H7 (cell line): Measurements from ENCODE around the gene CNTN4. TPM values are rescaled to one million over a fixed set of nuclear protein-coding genes. Genes with fewer than 3 reads are reported as not detected.
"Not testable (repeated sequence)": the region's sequence is repeated elsewhere in the genome, so short reads cannot be mapped to it uniquely, and the experiment has no call there.

Experiments used
- DNase-seq: peaks from one replicate; pipeline ENCODE4 v3.0.0; 2012
- H3K27me3 ChIP-seq: 2 replicates; pipeline ENCODE4 v1.6.0; 2011; ENCODE audit warnings: mild to moderate bottlenecking, low read length; ENCODE audit not compliant: control insufficient read depth, insufficient read depth
- H3K36me3 ChIP-seq: replicated peaks from 2 replicates; pipeline ENCODE4 v1.5.1; 2011; ENCODE audit warnings: low read length; ENCODE audit not compliant: control insufficient read depth, insufficient read depth
- H3K4me3 ChIP-seq: 2 replicates; pipeline ENCODE4 v1.5.1; 2011; ENCODE audit warnings: low read depth, mild to moderate bottlenecking, control low read depth, low read length, moderate library complexity; ENCODE audit not compliant: insufficient read depth
- total RNA-seq: library from RNA; depleted of rRNA; stranded (reverse); fragments of >200 nt; shearing (Covaris generic); gene quantifications from 2 replicates; pipeline ENCODE4 v1.2.3, GENCODE V29; 2014

The CNTN4 gene
- total RNA-seq, 1 experiment from 2014 or later, result 2.3 TPM

DNA sequence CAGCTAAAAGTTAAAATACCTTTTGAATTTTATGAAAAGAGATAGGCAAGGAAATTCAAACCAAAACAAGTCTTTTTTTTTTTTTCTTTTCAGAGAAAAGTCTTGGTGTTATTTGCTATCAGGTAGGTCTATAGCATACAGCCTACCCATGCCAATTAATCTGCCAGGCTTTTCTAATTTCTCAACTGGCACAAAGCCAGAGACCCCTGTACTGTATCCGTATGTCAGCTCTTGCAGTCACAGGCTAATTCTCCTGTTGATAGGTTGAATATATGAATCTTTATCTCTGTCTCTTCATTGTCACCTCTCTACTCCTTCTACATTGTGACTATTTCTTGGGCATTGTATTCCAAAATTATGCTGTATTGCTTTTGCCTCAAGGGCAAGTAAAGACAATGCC, 878.1 kb downstream of the CNTN4 start:
- Histone ChIP-seq H3K4me3 (no peak overlapping the region), H3K27me3 (no peaks in the 10 kb centered on the region), H3K36me3 (no peaks in the 10 kb centered on the region)
- DNase-seq, result no peak

DNA sequence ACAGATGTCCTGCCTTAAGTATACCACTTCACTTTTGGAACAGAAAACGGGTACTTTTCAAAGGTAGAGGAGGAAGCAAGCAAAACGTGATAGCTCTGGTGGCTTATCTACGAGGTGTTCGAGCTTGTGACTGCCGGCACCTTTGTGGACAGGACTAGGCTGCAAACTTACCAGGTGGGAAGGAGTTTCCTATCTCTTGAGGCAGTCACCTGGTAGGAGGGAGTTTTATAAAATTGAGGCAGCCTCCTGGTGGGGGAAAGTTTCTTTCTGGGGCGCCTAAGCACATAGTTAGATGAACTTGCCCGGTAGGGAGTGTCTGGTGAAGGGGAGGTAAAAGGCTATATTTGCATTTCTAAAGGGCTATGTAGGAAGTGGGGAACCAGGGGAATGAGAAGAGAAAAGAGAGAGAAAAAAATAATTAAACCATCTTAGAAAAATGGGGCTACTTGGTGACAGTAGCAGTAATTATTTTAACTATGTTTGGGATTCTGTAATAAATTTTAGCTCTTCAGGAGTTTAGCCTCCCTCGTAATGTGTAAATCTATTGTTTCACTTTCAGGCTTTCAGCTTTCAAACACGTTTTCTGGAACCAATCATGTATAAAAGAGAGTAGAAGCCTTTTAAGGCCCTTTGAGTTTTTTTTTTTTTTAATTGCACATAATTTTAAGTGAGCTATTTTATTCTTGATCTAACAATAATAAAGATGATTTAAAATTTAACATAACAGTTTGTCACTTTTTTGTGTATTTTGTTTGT, 880.5 kb downstream of the CNTN4 start:
- no peak overlapping the region for H3K4me3 ChIP-seq
- no peaks in the 10 kb centered on the region for H3K27me3 ChIP-seq
- no peaks in the 10 kb centered on the region for H3K36me3 ChIP-seq
- peak; percentile 41 for DNase-seq

DNA sequence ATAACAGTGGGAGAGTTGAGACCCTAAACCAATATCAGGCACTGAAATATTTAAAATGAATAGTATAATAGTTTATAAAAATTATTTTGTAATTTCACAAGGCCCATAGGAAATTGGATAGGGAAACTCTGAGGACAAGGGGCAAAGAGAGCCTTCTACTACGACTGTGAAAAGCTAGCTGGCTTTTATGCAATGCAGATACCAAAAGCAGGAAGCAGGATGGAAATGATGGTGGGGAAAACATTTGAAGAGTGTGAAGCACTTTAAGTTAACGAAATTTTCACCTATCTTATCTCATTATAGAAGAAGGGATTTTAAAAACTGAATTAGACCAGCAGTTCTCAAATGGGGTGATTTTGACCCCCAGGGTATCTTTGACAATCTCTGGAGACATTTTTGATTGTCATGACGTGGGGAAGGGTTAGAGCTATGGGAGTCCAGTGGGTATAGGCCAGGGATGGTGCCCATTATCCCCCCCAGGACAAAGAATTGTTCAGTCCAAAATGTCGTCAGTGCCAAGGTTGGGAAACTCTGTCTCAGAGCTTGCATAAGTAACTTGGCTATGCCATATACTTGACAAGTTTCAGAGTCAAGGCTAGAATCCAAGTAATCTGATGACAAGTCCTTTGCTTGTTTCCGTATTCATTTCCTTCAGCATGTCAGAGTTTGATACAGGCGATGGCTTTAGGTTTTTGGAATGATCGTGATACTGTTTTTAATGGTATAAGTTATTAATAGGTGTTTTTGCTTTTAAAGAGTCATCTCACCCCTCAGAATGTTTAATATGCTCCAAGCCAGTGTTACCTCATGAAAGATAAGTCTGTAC, 885.6 kb downstream of the CNTN4 start:
- Histone ChIP-seq H3K36me3 (no peaks in the 10 kb centered on the region), H3K27me3 (no peaks in the 10 kb centered on the region), H3K4me3 (no peak overlapping the region)
- no peak for DNase-seq

GRCh38 chr3:2984831-2985220, 886.2 kb downstream of the CNTN4 start:
- Histone ChIP-seq H3K4me3 (no peak overlapping the region), H3K27me3 (no peaks in the 10 kb centered on the region), H3K36me3 (no peaks in the 10 kb centered on the region)
- DNase-seq, result no peak

DNA sequence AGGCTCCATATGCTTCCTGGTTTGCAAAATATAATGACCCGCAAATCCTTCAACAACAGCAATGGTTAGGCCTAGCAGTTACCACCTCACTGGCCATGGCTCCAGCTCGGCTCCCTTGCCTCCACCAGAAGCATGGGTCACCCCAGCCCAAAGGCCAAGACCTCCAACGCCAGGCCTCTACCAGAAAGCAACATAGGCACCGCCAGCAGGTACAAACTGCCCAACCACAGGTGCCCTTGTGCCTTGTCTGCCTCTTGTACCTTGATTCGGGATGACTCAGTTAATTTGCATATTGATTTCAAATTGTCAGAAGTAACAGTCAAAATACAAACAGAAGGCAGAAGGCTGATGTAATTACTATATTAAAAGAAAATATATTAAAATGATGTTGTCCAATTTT, 886.8 kb downstream of the CNTN4 start:
- H3K27me3 ChIP-seq, result no peaks in the 10 kb centered on the region
- H3K36me3 ChIP-seq, result no peaks in the 10 kb centered on the region
- no peak overlapping the region for H3K4me3 ChIP-seq
- no peak for DNase-seq

GRCh38 chr3:2992534-2992933, 893.9 kb downstream of the CNTN4 start:
- DNase-seq, result no peak
- H3K36me3 ChIP-seq, result no peaks in the 10 kb centered on the region
- no peak overlapping the region for H3K4me3 ChIP-seq
- no peaks in the 10 kb centered on the region for H3K27me3 ChIP-seq

DNA sequence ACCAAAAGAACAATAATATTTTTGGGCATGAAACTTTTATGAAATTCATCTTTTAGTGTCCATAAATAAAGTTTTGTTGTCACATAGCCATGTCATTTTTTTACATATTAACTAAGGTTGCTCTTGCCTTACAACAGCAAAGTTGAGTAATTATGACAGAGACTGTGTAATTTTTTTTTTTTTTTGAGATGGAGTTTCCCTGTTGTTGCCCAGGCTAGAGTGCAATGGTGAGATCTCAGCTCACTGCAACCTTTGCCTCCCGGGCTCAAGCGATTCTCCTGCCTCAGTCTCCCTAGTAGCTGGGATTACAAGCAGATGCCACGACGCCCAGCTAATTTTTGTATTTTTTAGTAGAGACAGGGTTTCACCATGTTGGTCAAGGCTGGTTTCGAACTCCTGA, 894.5 kb downstream of the CNTN4 start:
- not testable (repeated sequence) for H3K36me3 ChIP-seq, H3K27me3 ChIP-seq, DNase-seq, H3K4me3 ChIP-seq

DNA sequence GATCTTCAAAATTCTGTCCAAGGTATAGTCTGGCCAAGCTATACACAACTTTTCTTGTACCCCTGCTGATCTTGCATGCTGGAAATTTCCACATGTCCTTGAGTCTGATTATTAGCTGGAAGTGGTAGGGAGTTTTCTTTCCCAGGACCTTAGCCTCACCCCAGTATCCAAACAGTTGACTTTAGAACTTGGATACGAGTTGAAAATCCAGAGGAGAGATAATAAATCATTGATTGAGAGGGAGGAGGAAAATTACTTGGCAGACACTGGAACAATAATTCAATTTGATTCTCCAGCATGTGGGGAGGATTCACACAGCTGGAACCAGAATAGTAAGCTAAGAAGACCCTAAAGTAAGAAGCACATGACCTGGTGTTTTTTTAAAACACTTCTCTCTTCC, 895.1 kb downstream of the CNTN4 start:
- Histone ChIP-seq H3K27me3 (no peaks in the 10 kb centered on the region), H3K36me3 (no peaks in the 10 kb centered on the region), H3K4me3 (no peak overlapping the region)
- DNase-seq, result no peak

DNA sequence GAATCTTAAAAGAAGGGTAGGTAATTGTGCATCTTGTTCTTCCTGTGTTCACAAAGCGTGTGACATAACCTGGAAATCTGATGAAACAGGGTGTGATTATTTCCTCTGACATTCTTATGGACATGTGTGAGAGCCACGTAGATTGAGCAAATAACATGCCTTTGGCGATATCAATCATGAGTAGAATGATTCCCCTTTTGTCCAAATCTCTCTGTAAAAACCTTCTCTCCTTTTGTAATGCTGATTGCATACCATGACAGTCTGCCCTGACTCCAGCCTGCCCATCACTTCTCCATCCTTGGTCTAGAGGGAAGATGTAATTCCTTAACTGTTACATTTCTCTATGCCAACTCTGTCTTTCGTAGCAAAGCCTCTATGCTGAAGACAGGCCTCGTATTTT, 896.5 kb downstream of the CNTN4 start:
- Histone ChIP-seq H3K4me3 (no peak overlapping the region), H3K27me3 (no peaks in the 10 kb centered on the region), H3K36me3 (no peaks in the 10 kb centered on the region)
- no peak for DNase-seq

DNA sequence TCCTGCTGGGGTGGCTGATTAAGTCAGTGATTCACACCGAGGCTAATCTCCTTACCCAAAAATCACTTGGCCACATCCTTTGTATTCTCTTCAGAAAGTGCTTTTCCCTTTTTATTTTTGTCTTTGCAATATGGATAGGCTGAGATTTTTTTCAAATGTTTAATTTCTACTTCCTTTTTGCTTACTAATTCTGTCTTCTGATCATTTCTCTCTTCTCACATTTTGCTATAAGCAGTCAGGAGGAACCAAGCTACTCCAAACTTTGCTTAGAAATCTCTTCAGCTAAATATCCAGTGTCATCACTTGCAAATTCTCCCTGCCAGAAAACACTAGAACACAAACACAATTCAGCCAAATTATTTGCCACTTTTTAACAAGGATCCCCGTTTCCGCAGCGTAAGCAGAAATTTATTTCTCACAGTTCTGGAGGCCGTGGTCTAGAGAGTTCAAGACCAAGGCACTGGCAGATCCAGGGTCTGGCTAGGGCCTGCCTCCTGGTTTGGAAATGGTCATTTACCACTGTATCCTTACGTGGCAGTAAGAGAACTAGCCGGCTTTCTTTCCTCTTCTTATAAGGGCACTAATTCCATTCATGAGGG, 906.6 kb downstream of the CNTN4 start:
- no peak overlapping the region for H3K4me3 ChIP-seq
- no peak for DNase-seq

GRCh38 chr3:3013317-3014052, 914.8 kb downstream of the CNTN4 start:
- H3K36me3 ChIP-seq, result no peaks in the 10 kb centered on the region
- H3K27me3 ChIP-seq, result no peaks in the 10 kb centered on the region
- DNase-seq, result no peak
- H3K4me3 ChIP-seq, result no peak overlapping the region

More for the DNA sequence above, 906.6 kb downstream of the CNTN4 start:
- Histone ChIP-seq H3K36me3 (no peaks in the 10 kb centered on the region), H3K27me3 (peaks cover 1% of the 10 kb centered on the region)

DNA sequence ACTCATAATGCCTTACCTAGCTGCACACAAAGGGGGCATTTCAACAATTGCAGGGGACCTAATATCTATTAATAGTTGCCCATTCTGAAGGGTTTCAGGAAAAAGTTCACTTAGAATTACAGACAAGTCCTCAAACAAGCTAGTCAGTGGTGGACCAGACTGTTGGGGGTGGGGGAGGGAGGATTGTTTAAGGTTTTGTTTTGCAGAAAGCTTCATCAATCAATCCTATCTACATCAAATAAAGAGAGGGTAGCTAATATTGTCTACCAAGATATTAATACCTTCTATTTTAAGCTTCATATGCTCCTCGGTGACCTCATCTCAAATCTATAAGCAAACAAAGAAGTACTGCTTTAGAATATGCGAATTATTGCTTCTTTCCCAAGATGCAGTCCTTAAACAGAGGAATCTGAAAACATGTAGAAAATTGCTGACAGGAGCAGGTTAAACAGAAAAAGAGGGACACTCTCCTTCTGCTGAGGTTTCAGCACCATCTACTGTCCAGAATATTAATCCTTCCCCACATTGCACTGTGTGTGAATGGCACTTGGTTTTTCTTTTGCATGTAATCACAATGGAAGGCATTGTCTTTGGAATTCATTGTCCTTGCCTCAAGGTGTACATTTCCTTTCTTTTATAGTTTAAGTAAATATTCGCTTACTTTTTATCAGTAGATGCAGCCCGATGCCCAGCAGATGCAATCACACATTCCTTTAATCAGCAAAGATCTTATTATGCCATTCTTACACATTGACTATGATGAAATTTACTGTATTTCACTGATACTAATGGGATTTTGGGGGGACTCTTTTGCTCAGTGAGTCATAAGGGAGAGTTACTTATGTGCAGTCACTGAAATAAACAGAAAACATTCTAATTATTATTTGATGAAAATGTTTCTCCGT, 916.8 kb downstream of the CNTN4 start:
- Histone ChIP-seq H3K27me3 (no peaks in the 10 kb centered on the region), H3K36me3 (no peaks in the 10 kb centered on the region), H3K4me3 (no peak overlapping the region)
- no peak for DNase-seq

- Histone ChIP-seq H3K4me3 (no peak overlapping the region), H3K27me3 (no peaks in the 10 kb centered on the region), H3K36me3 (no peaks in the 10 kb centered on the region)
- DNase-seq, result no peak
These were observed 917.6 kb downstream of the CNTN4 start for GRCh38 chr3:3016226-3016625.

- H3K27me3 ChIP-seq, result no peaks in the 10 kb centered on the region
- H3K36me3 ChIP-seq, result no peaks in the 10 kb centered on the region
- H3K4me3 ChIP-seq, result no peak overlapping the region
- DNase-seq, result no peak
These were observed 921.5 kb downstream of the CNTN4 start for GRCh38 chr3:3020209-3020608.
